HG03457 (cell line): Measurements from ENCODE around the gene RPL14.
A peak's percentile ranks its signal among the peaks of the same experiment; 100 is the strongest.
"Not testable (repeated sequence)": the region's sequence is repeated elsewhere in the genome, so short reads cannot be mapped to it uniquely, and the experiment has no call there.

ENCODE experiments used
- ATAC-seq: cut with Tn5 transposase; IDR thresholded peaks from one replicate; pipeline ENCODE4 v1.9.1; 2021; ENCODE audit warnings: moderate number of reproducible peaks; ENCODE audit not compliant: unreplicated experiment

RPL14 gene

DNA sequence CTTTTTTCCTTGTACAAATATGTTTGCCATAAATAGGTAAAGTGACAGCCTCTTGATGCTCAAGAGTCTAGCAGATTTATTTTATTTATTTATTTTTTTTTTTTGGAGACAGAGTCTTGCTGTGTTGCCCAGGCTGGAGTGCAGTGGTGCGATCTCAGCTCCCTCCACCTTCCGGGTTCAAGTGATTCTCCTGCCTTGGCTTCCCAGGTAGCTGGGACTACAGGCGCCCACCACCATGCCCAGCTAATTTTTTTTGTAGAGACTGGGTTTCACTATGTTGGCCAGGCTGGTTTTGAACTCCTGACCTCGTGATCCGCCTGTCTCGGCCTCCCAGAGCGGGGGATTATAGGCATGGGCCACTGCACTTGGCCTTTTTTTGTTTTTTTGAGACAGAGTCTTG lies 5.7 kb downstream of the RPL14 start:
- not testable (repeated sequence) for ATAC-seq

DNA sequence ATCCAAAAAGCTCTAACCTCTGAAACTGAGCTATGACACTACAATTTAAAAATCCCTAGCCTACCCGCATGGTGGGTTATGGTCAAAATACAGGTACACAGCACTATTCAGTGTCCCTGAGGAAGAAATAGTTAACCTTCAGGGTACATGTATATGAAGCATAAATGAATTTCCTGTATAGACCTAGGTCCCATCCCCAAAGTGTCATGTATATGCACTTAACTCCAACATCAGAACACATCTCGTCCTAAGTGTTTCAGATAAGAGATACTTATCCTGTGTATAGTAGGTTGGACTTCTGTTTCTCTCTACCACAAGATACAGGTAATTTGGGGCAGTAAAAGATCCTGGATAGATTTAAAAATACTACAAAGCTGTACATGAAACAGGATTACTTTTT lies 6.4 kb downstream of the RPL14 start:
- ATAC-seq, result no peak

DNA sequence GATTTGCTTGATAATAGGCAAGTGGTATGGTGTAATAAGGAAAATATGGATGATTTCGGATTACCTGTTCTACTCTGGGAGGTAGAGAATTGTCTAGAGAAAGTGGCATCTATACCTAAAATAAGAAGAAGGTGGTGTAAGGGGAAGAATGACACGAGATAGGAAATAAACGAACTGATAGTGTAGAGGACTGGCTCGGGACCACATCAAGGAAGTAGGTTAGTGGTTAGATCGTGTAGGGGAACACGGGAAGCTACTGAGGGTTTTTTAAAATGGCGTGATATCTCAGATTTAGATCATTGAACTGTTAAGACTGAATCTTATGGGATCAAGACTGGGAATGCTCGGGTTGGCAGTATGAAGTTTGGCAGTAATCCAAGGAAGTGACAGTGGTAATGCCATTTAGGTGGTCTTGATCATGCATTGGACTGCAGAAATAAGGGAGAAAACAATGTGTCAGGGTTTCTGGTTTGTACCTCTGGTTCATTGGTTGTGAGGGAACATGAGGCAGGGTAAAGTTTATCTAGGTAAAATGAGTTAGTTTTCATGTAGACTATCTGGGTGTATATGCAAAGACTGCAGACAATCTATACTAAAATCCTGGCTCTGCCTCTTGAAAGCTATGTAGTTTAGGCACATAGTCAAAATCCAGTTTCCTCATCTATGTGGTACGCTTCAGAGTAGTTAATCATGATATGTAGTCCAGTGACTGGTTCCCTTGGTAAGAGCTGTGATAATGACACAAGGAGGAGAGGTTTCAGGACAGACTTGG lies 7.4 kb downstream of the RPL14 start:
- no peak for ATAC-seq

DNA sequence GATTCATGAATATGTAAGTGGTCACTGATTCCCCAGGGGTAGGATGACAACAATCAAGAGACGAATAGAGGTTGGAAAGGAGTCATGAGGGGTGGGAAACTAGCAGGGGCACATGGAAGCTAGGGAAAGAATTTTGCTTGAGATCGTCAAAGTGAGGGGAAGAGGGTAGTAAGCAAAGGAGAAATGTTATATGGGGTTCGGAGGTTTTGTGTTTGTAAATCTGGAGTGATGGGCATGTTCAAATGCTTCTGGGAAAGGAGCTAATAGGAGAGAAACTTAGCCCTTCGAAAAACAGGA lies 7.9 kb downstream of the RPL14 start:
- no peak for ATAC-seq

DNA sequence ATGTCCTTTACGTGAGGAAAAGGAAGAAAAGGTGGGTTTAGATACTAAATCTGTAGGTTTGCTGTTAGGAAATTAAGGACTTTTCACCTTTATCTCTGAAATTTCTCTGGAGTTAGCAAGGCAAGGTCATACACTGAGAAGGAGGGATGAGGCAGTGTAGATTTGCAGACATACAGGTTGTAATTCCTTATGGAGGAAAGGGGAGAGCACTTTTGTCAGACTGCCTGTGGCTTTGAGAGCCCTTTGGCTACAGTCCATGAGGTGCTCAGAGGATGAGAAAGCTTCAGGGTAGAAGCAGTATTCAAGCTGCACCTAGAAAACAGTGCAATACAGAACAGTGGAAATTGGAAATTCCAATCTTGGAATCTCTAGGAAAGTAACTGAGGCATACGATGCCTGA lies 8.3 kb downstream of the RPL14 start:
- no peak for ATAC-seq

DNA sequence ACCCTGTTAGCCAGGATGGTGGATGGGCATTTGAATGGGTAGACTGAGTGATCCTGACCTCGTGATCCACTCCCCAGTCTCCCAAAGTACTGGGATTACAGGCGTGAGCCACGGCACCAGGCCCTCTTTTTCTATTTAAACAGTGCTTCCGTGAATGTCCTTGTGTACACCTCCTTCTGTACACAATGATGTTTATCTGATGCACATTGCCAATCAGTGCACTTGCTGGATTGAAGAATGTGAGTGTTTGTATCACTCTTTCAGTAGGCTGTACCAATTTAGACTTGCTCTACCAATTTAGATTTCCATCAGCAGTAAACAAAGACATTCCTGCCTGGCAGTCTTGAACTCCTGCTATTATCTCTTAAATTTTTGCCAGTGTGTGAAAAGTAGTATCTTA lies 10.9 kb downstream of the RPL14 start:
- no peak for ATAC-seq

DNA sequence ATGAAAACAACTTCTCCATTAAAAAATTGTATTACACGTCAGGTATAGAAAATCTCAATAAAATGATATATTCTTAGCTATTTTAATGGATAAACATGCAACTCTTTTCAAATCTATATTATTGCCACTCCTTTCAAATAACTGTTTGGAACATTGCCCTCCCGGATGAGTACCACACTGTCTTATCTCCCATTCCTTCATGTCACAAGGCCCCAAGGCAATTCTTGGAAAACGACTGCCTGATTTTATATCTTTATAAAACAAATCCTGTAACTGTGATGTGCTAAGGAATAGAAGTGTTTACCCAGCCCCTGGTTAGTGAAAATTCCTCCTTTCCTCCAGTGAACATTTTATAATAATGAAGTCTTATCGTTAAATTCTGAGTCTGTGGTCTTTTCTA lies 13.6 kb downstream of the RPL14 start:
- ATAC-seq, result no peak

DNA sequence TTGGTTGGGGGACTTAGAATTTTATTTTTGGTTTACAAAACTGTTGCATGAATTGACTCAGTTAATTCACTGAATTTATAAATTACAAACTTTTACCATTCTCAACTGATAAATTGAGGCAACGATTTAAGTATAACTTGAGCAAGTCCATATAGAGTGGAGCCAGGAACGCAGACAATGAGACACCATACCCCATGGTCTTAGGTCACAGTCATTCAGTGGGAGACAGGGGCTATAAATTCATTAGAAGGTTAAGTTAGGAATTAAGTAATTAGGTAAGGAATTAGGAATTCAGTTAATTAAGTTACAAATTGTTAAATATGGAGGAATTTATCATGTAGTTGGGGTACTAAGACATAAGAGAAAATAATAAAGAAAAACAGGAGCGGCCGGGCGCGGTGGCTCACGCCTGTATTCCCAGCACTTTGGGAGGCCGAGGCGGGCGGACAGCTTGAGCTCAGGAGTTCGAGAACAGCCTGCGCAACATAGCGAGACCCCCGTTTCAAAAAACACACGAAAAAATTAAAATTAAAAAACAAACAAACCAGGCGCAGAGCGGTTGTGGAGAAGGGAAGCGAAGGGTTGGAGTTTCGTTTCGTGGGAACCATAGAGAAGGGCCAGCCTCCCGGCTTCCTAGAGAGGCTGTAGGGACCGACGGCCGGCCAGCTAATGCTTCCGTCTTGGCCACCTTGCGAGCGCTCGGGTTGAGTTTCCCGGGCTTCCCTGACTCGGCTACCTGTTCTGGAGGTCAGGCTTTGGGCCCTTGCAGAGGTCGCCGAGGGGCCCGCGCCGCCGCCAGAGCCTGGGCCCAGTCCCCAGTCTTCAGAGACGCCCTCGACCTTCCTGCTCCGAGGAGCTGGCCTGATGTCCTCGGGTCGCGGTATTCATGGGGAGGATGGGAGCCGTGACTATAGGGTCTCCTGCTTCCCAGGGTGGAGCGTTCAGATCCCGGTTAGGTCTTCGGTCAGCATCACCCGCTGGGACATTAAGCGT lies 19.6 kb downstream of the RPL14 start, which contains the start of gene ZNF619:
Gene ZNF619 (plus strand): TSS at position 645 of the 993 bp plus-strand sequence. CDS start 858 bp downstream, outside the sequence.
- ATAC-seq, result no peak

DNA sequence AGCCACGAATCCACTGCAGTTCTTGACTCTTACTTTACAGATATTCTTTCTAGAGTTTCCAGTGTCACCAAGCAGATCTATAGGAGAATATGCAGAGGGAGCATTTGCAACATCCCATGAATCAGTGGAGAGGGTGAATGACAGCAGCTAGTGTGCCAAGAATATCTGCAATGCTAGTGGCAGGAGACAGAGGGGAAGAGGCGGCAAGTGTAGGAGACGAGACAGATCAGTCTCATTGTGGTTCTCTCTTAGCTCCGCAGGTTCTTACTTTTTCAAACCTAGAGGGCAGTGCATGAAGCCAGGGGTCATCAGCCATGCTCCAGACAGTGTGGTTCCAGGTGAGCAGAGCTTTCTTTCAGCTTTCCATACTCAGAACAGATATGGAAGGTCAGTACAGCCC lies 20.5 kb downstream of the RPL14 start:
- no peak for ATAC-seq

DNA sequence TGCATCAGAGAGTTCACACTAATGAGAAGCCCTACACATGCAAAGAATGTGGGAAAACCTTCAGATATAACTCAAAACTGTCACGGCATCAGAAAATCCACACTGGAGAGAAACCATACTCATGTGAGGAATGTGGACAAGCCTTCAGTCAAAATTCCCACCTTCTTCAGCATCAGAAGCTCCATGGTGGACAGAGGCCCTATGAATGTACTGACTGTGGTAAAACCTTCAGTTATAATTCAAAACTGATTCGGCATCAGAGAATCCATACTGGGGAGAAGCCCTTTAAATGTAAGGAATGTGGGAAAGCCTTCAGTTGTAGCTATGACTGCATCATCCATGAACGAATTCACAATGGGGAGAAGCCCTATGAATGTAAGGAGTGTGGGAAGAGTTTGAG lies 30.0 kb downstream of the RPL14 start:
- no peak for ATAC-seq

DNA sequence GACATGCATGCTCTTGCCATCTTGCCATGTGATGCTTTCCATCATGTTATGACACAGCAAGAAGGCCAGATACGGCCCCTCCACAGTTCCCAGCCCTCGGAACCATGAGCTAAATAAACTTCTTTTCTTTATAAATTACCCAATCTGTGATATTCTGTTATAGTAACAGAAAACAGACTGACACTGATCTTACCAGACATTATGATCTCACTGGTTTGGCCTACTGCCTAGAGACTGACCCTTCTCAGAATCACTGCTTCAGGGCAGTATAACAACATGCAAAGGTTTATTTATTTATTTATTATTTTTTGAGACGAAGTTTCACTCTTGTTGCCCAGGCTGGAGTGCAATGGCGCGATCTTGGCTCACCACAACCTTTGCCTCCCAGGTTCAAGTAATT lies 33.8 kb downstream of the RPL14 start:
- no peak for ATAC-seq

DNA sequence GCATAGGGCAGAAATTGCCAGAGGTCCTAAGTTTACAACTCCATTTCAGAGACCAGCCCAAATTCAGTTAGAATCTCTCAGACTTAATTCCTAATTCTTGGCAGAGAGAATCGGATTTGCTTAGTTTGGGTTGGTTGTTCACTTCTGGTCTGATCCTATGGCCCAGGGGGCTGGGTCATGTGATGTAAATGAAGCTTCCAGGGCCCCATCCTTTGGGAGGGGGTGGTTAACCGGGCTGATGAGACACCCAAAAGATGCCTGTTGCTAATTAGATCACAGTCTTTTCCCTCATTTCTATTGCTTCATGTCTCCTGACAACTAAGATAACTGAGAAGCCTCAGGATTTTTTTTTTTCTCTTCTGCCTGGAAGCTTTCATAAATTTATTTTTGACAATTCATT lies 37.6 kb downstream of the RPL14 start:
- no peak for ATAC-seq

DNA sequence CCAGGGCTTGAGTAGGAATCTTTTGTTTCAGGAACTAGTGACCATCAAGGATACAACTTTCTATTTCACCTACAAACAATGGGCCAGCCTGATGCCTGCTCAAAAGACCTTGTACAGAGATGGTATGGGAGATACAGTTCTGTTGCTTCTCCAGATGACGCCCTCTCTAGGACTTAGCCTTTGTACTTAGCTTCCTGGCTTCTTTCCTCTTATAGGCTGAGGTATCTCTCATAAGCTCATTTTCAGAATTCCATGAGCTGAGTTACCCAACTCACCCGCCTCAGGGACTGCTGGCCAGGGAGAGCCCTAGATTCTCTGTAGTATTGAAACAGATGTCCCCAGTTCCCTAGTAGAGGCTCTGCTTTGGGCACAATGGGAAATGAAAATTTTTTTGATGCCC lies 40.1 kb downstream of the RPL14 start:
- no peak for ATAC-seq

DNA sequence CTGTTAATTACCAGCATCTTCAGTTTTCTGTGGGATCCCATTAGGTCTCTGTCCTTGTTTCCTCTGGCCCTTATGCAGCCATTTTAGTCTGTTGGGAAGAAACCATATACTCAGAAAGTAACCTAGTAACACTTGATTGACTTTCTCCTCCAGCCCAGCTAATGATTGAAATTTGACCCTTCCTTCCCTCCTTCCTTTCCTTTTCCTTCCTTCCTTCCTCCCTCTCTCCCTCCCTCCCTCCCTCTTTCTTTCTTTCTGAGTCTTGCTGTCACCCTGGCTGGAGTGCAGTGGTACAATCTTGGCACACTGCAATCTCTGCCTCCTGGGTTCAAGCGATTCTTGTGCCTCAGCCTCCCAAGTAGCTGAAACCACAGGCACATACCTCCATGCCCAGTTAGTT lies 42.8 kb downstream of the RPL14 start:
- no peak for ATAC-seq

DNA sequence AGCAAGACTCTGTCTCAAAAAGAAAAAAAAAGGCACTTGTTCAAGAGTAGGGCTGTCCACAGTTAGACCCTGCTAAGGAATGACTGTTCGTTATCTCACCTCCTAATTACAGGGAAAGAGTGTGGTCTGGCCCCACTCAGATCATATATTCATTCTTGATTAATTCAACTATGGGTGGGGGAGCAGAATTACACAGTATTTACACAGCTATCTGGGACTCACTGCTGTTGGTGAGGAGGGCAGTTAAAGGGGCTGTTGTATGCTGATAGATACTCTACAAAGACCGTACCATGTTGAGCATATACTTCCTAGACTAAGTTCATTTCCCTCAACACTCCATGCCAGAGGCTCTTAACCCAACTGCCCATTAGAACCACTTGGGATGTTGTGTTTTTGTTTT lies 44.9 kb downstream of the RPL14 start:
- no peak for ATAC-seq

DNA sequence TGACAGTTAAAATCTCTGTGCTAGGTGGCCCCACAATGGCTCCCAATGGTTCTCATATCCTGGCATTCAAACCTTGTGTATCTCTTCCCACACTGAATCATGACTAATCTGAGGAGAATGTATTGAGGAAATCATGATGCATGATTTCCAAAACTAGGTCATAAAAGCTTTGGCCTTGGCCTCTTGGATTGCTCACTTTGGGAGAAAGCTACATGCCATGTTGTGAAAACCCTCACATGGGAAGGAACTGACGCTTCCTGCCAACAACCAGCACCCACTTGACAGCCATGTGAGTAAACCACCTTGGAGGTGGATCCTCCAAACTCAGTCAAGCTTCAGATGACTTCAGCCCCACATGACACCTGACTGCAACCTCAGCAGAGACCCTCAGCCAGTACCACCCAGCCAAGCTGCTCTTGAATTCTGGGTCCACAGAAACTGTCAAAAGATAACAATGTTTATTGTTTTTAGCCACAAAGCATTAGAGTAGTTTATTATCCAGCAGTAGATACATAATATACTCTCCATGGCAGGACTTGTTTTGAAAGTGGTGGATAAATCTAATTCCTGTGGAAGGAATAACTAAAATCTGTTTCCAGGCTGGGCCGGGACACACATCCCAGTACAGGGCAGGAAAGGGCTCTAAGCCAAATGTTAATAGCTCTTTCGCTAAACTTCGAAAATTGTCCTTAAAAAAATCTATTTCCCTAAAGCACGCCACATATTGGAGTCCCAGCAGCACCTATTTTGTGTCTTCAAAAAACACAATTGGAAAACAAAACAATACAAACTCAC lies 47.7 kb downstream of the RPL14 start:
- ATAC-seq, result no peak

DNA sequence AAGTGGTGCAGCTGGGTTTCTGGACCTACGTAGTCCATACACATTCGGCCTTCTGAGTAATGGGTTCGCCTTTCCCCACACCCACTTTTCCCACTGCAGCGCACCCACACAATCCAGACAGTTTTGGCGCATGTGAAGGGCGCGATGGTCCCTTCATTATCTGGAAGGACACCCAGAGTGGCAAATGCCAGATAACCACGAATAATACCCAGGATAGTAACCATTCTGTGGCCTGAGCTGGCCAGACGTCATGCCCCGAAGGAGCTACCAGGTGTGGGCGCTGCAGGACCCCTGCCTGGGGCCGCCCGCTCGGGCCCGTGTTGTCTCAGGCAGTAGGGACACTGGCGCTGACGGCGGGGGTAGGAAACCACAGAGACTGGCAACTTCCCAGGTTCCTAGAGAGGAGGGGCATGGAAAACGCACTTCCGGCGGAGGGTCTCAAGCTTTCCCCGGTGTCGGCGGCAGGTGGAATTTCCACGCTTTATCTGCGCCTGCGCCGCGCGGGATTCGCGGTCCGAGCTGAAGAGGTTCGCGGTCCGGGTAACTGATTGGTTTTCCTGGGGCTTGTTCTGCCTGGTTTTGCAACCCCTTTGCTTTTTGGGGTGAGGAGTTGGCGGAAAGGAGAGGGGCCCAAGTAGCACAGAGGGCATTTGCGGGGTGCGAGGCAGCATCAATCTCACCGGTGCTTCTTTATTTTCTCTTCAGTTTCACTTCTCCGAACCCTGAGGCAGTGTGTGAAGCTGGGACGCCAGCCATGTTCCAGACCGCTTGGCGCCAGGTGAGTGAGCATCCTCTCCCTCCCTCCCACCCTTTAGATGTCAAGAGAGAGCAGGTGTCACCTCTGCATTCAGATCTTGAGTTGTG lies 48.7 kb downstream of the RPL14 start, which contains the start of gene ZNF620:
Gene ZNF620 (plus strand): TSS at position 441 of the 864 bp plus-strand sequence. CDS start 314 bp downstream, at position 755.
- ATAC-seq, result peak; percentile 76

DNA sequence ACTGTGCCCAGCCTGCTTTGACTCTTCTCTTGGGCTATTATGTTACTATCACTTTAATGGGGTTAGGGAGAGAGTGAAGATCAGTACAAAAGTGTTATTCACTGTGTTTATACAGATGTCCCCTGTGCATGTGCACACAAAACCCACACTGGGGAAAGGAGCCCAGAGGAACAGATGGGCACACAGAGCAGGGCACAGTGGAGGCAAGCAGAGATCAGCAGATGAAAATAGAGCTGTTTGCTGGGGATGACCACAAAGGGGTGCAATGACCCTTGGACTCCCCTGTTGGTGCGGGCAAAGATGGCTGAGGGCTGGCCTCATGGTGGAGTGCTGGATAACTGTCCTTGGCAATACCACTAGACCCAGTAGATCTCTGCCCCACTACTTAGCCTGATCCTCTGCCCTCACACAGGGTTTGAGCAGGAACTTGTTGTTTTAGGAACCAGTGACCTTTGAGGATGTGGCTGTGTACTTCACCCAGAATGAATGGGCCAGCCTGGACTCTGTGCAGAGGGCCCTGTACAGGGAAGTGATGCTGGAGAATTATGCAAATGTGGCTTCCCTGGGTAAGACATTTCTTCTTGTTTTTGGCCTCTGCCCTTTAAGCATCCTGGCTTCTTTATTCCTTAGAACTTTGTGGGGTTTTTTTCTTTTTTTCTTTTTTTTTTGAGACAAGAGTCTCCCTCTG lies 54.0 kb downstream of the RPL14 start:
- no peak for ATAC-seq

DNA sequence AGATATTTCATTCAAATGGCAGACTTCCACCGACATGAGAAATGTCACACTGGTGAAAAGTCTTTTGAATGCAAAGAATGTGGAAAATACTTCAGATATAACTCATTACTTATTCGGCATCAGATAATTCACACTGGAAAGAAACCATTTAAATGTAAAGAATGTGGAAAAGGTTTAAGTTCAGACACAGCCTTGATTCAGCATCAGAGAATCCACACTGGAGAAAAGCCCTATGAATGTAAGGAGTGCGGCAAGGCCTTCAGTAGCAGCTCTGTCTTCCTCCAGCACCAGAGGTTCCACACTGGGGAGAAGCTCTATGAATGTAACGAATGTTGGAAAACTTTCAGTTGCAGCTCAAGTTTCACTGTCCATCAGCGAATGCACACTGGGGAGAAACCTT lies 59.1 kb downstream of the RPL14 start:
- no peak for ATAC-seq

DNA sequence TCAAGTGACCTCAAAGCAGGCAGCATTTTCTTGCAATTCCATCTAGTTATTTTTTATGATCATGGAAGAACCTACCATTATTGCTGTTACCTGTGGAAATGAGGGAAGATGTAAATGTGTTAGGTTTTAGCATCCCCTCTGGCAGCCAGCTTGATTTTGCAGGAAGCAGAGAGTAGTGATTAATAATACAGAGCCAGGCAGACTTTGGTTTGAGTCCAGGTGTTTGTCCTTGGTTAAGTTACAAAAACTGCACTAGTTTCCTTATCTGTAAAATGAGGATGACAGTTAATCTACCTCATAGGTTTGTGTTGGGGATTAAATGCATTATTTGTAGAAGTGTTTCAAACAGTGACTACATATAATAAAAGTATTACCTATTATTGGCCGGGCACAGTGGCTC lies 60.9 kb downstream of the RPL14 start:
- ATAC-seq, result no peak
